Activated T-helper 1 cell treated with anti-CD3 and anti-CD28 coated beads, Interleukin-12 subunit alpha, Interleukin-12 subunit beta, Interleukin-2, Interleukin-4 antibody, amounts not matched to agents 30 ng/mL and 10 ng/mL and 1 ng/mL, durations not matched to agents 14 hours and 24 hours and 36 hours (primary cell): ENCODE results near the gene ZFHX3. TPM values are rescaled to one million over a fixed set of nuclear protein-coding genes. Genes with fewer than 3 reads are reported as not detected.
A peak's percentile ranks its signal among the peaks of the same experiment; 100 is the strongest.

Experiments used
- DNase-seq: peaks from one replicate; pipeline ENCODE4 v3.0.0; 2021; ENCODE audit warnings: low spot score
- H3K27ac Mint-ChIP-seq: one replicate; pipeline ENCODE4 v1.8.0; 2021; ENCODE audit warnings: mild to moderate bottlenecking, mixed read lengths
- H3K27me3 Mint-ChIP-seq: one replicate; pipeline ENCODE4 v1.8.0; 2022; ENCODE audit warnings: mild to moderate bottlenecking, moderate library complexity, mixed read lengths; ENCODE audit not compliant: insufficient read depth
- H3K36me3 Mint-ChIP-seq: one replicate; pipeline ENCODE4 v1.8.0; 2021; ENCODE audit warnings: low read depth, mixed read lengths
- H3K4me1 Mint-ChIP-seq: one replicate; pipeline ENCODE4 v1.8.0; 2021; ENCODE audit warnings: low read depth, mixed read lengths
- H3K4me3 Mint-ChIP-seq: one replicate; pipeline ENCODE4 v1.8.0; 2021; ENCODE audit warnings: mild to moderate bottlenecking, moderate library complexity, mixed read lengths
- H3K9me3 Mint-ChIP-seq: one replicate; pipeline ENCODE4 v1.8.0; 2021; ENCODE audit warnings: mixed read lengths
- intact Hi-C: fragments of 100-400 bp; cut with micrococcal nuclease; formaldehyde crosslinking; loops from one replicate; pipeline ENCODE4 v1.15.1; 2024
- total RNA-seq: library from RNA; stranded (reverse); gene quantifications from 2 replicates; pipeline ENCODE4 v1.2.3, GENCODE V29; 2022

ZFHX3 gene
- total RNA-seq, 1 donor from 2014 or later, result 0.34 TPM

DNA sequence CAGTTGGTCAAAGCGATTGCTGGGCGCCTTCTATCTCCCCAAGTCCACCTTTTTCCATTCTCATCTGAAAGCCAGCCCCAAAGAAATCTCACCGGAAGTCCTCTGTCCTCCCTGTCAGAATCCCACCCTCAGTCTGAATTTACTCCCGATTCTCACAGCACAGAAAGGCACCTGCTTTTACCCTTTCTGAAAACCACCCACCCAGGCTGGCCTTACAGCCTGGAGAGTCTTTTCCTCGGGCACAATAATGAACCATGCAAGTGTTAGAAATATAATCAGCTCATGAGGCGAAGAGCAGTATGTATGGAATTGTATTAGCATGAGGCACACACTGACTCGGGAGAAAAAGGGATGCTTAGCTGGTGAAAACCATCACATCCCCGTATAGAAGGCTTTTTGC is 1.2 kb upstream of the ZFHX3 start:
- intact Hi-C loops, result loop anchor here (10.0 kb wide), 1 partner anchor 264 kb away; no protein-coding TSS in a partner anchor
- H3K27ac Mint-ChIP-seq, result no peak overlapping the region
- no peak overlapping the region for H3K4me3 Mint-ChIP-seq

DNA sequence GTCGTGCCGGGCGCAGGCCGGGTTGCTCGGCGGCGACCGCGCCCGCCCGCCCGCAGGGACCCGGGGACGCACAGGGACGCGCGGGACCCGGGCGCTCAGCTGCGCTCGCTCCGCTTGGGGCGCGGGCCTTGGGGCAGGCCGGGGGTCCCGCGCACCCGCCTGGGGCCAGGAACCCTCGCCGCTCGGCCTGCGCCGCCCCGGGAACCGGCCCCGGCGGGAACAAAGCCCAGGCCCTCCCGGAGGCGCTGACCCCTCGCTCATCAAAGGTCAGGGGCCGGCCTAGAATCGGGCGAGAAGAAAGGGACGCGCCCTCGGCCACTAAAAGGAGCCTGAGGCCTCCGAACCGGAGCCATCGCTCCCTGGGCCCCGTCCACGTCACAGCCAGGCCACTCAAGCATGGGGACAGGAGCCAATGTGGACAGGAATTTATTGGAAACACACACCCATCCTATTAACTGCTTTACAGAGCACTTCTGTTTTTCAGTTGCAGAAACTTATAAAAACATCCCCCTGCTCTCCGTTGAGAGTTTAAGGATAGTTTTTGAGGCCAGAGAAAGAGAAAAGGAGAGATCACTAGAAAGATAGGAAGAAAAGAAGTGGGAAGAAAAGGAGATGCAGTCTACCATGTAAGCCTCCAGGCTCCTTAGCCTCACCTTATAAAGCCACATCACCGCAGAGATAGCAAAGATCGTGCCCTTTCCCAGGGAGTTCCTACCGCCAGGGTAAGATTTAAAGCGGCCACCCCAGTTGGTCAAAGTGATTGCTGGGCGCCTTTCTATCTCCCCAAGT is 558 bp upstream of the ZFHX3 start:
- no peak for DNase-seq
- H3K4me3 Mint-ChIP-seq, result no peak overlapping the region
- intact Hi-C loops, result loop anchor here (1.0 to 10.0 kb wide), 2 partner anchors 8 to 264 kb away; no protein-coding TSS in a partner anchor
- peaks cover 1% of the 10 kb centered on the region for H3K36me3 Mint-ChIP-seq
- no peak overlapping the region for H3K27ac Mint-ChIP-seq
- peaks cover 38% of the 10 kb centered on the region for H3K27me3 Mint-ChIP-seq
- H3K4me1 Mint-ChIP-seq, result no peaks in the 10 kb centered on the region
- H3K9me3 Mint-ChIP-seq, result no peaks in the 10 kb centered on the region

More for the DNA sequence above, 1.2 kb upstream of the ZFHX3 start:
- H3K36me3 Mint-ChIP-seq, result peaks cover 1% of the 10 kb centered on the region
- H3K9me3 Mint-ChIP-seq, result no peaks in the 10 kb centered on the region
- H3K27me3 Mint-ChIP-seq, result peaks cover 37% of the 10 kb centered on the region
- no peaks in the 10 kb centered on the region for H3K4me1 Mint-ChIP-seq
- no peak for DNase-seq

DNA sequence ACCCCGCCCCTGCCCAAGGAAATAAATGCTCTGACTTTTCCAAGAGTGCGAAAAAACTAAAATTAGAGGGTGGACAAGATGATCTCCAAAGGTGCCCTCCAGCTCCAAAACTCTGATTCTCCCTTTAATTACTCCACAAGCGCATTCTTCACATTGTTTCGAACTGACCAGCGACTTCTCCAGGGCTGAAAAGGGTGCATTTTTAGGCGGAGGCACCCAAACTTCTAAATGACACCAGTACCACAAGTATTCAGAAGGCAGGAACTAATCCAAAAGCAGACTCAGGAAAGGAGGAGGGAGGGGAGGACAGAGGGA is 750 bp downstream of the ZFHX3 start:
- Mint-ChIP-seq H3K4me1 (no peaks in the 10 kb centered on the region), H3K4me3 (peak overlapping the region; percentile 75), H3K36me3 (peaks cover 1% of the 10 kb centered on the region), H3K27me3 (peaks cover 39% of the 10 kb centered on the region), H3K27ac (no peak overlapping the region), H3K9me3 (no peaks in the 10 kb centered on the region)
- DNase-seq, result no peak
- intact Hi-C loops, result loop anchor here (10.0 kb wide), 1 partner anchor 262 kb away; no protein-coding TSS in a partner anchor

DNA sequence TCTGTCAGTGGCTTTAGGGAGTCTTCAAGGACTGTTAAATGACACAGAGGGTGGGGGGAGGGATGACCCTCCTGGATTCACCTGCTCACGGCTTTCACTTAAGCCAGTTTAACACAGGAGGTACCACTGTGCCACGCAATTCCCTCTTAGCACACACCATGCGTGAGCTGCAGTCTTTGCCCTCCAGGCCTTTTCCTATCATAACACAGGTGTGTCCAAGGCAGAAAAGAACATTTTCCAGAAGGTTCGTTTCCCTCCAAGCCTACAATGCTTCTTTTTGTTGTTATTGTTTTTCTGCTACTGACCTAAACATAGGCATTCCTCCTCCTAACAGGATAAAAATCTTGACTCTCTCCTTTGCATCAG is 1.1 kb downstream of the ZFHX3 start:
- intact Hi-C loops, result loop anchor here (10.0 kb wide), 1 partner anchor 262 kb away; no protein-coding TSS in a partner anchor
- H3K27ac Mint-ChIP-seq, result no peak overlapping the region
- H3K27me3 Mint-ChIP-seq, result peaks cover 39% of the 10 kb centered on the region
- no peaks in the 10 kb centered on the region for H3K4me1 Mint-ChIP-seq
- no peaks in the 10 kb centered on the region for H3K9me3 Mint-ChIP-seq
- H3K4me3 Mint-ChIP-seq, result no peak overlapping the region
- no peak for DNase-seq
- H3K36me3 Mint-ChIP-seq, result peaks cover 1% of the 10 kb centered on the region

DNA sequence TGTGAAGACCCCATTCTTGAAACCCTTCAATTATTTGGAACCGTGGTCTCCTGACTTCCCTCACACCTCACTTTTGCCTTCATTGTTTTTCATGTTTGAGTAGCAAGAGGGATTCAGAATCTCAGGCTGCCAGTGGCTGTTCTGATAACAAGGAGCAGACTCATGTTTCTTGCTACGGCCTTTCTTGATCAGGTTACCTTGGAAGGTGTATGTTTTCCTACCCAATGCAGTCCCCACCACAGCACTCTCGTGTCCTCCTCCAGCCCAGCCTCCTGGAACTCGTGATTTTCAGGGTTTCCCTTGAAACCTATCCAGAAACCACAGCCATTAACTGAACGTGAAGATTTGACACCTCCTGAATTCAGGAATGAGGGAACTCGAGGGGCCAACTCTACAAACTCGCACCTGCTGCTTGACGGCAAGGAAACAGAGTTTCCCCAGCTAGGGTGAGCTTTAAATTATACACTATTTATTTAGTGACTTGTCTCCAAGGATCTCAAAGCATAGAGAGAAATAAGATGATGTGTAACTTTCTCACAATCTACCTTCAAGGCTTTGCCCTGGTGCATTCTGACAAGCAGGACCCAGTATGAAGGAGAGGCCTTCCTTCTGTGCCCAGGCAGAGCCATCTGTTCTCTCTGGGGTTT is 1.6 kb downstream of the ZFHX3 start:
- Mint-ChIP-seq H3K27me3 (peaks cover 39% of the 10 kb centered on the region), H3K27ac (no peak overlapping the region), H3K36me3 (peaks cover 1% of the 10 kb centered on the region), H3K4me1 (no peaks in the 10 kb centered on the region), H3K9me3 (no peaks in the 10 kb centered on the region), H3K4me3 (no peak overlapping the region)
- DNase-seq, result no peak
- intact Hi-C loops, result loop anchor here (10.0 kb wide), 1 partner anchor 262 kb away; no protein-coding TSS in a partner anchor

DNA sequence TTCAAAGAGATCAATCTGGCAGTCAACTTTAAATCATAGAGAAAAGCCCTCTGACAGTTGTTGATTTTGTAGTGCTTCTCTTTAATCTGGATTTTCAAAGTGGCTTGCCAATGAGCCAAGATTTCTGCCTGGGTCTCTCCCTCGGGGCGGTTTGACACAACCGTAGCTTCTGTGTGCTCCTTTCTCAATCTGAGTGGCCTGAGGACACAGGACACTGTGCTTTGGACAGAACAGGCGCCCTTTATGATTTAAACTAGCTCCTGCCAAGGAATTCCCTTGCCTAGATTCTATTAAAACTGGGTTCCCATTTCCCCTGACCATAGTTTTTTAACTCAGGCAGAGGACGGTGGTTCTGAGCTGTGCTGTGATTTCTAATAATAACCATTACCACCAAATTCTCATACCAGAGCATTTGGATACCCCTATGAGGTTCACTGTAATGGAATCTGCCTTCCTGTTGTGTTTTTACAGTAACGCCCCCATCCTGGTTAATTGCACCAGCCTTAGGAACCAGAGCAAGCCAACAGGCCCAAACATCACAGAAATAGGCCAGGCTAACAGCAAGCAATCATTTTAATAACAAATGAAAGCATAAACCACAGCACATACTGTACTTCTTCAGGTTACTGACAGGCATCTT is 4.0 kb downstream of the ZFHX3 start:
- Mint-ChIP-seq H3K27ac (no peak overlapping the region), H3K4me3 (no peak overlapping the region), H3K36me3 (peaks cover 1% of the 10 kb centered on the region), H3K4me1 (no peaks in the 10 kb centered on the region), H3K27me3 (peaks cover 35% of the 10 kb centered on the region), H3K9me3 (no peaks in the 10 kb centered on the region)
- intact Hi-C loops, result loop anchor here (10.0 kb wide), 1 partner anchor 259 kb away; no protein-coding TSS in a partner anchor
- DNase-seq, result no peak

DNA sequence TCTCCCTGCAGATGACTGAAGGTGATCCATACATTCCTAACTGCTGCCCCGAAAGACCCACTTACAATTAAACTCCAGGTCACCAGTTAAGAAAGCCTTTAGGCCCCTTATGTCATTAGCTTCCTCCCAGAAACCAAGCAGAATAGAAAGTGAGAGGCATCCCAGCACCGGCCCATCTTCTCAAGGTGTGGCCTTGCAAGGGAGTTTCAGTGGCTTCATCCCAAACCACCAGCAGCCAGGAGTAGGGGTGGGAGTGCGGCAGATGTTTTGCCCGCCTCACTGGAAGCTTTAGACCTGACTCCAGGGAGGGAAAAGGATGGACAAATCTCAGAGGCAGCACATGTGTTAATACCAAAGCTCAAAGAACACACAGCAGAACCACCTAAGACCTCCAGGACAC is 5.1 kb downstream of the ZFHX3 start:
- no peak for DNase-seq
- Mint-ChIP-seq H3K27ac (no peak overlapping the region), H3K4me3 (no peak overlapping the region), H3K4me1 (no peaks in the 10 kb centered on the region), H3K27me3 (peaks cover 31% of the 10 kb centered on the region), H3K9me3 (no peaks in the 10 kb centered on the region), H3K36me3 (peaks cover 1% of the 10 kb centered on the region)
- intact Hi-C loops, result loop anchor here (10.0 kb wide), 1 partner anchor 258 kb away; no protein-coding TSS in a partner anchor

DNA sequence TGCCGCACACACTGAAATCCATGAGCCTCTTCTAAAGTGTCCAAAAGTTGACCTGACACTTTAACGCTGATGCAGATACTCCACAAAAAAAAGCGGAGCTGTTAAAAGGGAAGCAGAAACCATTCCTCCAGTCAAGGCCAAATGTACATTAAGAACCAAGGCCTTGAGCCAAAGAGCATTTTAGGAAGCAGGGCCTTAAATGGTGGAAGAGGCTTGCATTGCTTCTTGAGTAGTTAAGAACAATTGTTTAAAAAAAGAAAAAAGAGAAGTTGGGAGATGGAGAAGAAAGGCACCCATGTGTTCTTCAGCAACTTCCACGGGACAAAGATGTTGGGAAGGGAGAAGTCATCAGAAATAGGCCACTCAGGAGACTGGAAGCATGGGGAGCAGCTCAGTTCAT is 6.3 kb downstream of the ZFHX3 start:
- H3K36me3 Mint-ChIP-seq, result peaks cover 1% of the 10 kb centered on the region
- no peak for DNase-seq
- H3K4me1 Mint-ChIP-seq, result no peaks in the 10 kb centered on the region
- H3K27ac Mint-ChIP-seq, result no peak overlapping the region
- H3K27me3 Mint-ChIP-seq, result peaks cover 35% of the 10 kb centered on the region
- no peaks in the 10 kb centered on the region for H3K9me3 Mint-ChIP-seq
- no peak overlapping the region for H3K4me3 Mint-ChIP-seq
- intact Hi-C loops, result loop anchor here (10.0 kb wide), 1 partner anchor 257 kb away; no protein-coding TSS in a partner anchor

DNA sequence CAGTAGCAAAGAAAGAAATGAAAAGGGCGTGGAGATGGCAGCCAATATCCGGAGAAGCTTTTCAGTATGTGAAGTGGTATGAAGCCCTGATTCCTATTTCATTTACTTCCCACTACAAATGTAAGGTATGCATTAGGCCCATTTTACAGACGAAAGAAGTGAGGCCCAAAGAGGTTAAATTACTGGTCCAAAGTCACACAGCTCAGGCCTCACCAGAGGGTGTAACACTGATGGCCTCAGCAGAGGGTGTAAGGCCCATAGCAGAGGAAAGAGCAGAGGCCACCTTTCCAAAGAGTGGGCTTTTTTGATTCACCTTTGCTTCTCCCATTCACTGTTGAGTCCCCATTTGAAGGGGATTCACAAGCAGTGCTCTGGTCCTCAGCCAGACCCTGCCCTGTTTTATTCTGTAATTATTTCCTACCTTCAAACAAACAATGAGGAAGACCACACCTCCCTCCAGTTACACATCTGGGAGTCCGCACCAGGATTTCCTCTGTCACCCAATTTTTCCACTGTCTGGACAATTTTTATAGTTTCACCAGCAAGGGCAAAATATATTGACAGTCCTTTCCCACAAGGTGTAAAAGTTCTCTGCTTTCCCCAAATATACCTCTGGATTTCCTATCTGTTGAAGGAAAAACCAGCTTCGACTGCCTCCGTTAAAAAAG is 7.1 kb downstream of the ZFHX3 start:
- no peak overlapping the region for H3K27ac Mint-ChIP-seq
- intact Hi-C loops, result loop anchor here (10.0 kb wide), 1 partner anchor 256 kb away; no protein-coding TSS in a partner anchor
- H3K4me1 Mint-ChIP-seq, result no peaks in the 10 kb centered on the region
- no peaks in the 10 kb centered on the region for H3K9me3 Mint-ChIP-seq
- DNase-seq, result no peak
- no peak overlapping the region for H3K4me3 Mint-ChIP-seq
- peaks cover 34% of the 10 kb centered on the region for H3K27me3 Mint-ChIP-seq
- peaks cover 1% of the 10 kb centered on the region for H3K36me3 Mint-ChIP-seq

DNA sequence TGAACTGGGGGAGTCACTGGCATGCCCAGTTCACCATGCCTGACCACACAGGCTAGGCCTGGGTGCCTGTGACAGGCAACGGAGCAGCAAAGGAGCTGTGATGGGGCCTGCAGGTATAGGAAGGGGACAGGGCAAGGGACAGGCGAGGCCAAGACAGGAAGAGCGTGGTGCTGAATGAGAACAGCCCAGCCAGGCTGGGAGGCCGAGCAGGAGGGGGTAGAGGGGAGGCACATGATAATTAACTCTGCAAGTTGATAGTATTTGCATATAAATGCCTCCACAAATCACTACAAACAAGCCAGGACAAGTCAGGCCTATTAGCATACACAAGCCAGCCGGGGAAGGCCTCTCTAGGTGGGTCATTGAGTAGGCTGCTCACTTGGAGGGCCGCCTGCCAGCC is 7.8 kb downstream of the ZFHX3 start:
- no peak for DNase-seq
- no peaks in the 10 kb centered on the region for H3K9me3 Mint-ChIP-seq
- intact Hi-C loops, result loop anchor here (10.0 kb wide), 1 partner anchor 255 kb away; no protein-coding TSS in a partner anchor
- H3K27me3 Mint-ChIP-seq, result peaks cover 37% of the 10 kb centered on the region
- H3K36me3 Mint-ChIP-seq, result no peaks in the 10 kb centered on the region
- no peaks in the 10 kb centered on the region for H3K4me1 Mint-ChIP-seq
- H3K27ac Mint-ChIP-seq, result no peak overlapping the region
- H3K4me3 Mint-ChIP-seq, result no peak overlapping the region

DNA sequence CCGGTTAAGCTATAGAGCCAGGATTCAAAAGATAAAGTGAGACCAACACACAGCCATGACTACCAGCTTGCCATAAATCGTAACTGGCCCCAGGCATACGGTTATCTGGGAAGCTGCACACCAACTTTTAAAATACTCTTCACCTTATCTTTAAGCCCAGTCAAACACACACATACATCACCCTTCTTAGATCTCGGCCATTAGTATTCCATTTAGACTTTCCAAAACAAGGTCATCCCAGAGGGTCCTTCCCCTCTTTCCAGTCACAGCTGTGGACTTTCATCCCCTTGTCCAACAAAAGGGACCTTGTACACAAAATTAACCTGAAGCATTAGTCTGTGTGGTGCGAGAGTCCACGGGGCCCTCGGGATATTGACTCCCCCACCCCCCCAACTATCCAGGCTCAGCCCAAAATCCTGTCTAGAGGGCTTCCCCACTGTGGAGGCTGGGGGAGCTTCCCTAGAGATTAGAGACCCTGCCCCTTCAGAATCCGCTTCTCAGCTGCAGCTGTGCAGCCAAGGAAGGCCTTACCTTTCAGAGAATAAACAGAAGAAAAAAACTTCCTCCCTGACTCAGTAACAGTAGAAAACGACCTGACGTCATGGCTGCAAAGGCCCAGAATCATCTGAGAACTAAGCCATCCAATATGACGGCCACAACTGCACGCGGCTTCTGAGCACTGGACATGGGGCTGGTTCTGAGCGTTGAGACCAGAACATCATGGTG is 9.9 kb downstream of the ZFHX3 start:
- H3K36me3 Mint-ChIP-seq, result no peaks in the 10 kb centered on the region
- H3K4me3 Mint-ChIP-seq, result no peak overlapping the region
- intact Hi-C loops, result no loop called here
- no peak for DNase-seq
- no peaks in the 10 kb centered on the region for H3K4me1 Mint-ChIP-seq
- no peaks in the 10 kb centered on the region for H3K9me3 Mint-ChIP-seq
- no peak overlapping the region for H3K27ac Mint-ChIP-seq
- H3K27me3 Mint-ChIP-seq, result peaks cover 35% of the 10 kb centered on the region

DNA sequence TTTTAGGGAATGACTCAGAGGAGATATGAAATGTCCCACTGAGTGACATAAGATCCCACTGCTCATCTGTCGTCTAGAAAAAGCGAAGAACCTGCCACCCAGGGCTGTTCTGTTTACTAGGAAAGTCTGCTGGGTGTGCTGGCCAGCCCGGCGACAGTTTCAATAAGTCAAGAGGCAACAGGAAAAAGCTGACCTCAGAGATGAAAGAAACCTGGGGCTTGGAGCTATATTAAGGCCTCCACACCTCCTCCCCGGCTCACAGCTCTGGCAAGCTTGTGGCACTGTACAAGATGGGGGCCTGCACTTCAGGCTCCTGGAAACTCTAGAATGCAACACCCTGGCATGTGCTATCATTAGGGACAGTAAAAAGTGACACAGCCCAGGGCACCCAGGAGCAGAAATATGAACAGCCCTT is 10.6 kb downstream of the ZFHX3 start:
- Mint-ChIP-seq H3K27ac (no peak overlapping the region), H3K9me3 (no peaks in the 10 kb centered on the region), H3K27me3 (peaks cover 38% of the 10 kb centered on the region), H3K4me1 (no peaks in the 10 kb centered on the region), H3K4me3 (no peak overlapping the region), H3K36me3 (no peaks in the 10 kb centered on the region)
- intact Hi-C loops, result no loop called here
- no peak for DNase-seq
